Left kidney (tissue), 2 donors: Measurements from ENCODE around the gene SRGAP2C. TPM values are rescaled to one million over a fixed set of nuclear protein-coding genes. Genes with fewer than 3 reads are reported as not detected.
"Not testable (repeated sequence)": the region's sequence is repeated elsewhere in the genome, so short reads cannot be mapped to it uniquely, and the experiment has no call there.

Experiments used
- DNase-seq: peaks from one replicate; pipeline ENCODE4 v3.0.0-alpha.2; 2013
- polyA plus RNA-seq: library from polyadenylated mRNA; unstranded; fragments of 120-200 nt; gene quantifications from one replicate; pipeline ENCODE4 v1.2.1, GENCODE V29; 2013; ENCODE audit not compliant: insufficient read length

Gene SRGAP2C
- polyA plus RNA-seq, 1 donor = 21.5 TPM

GRCh38 chr1:121278777-121279547 is 94.2 kb downstream of the SRGAP2C start:
- DNase-seq = not testable (repeated sequence)

GRCh38 chr1:121279548-121279898 is 94.7 kb downstream of the SRGAP2C start:
- not testable (repeated sequence) for DNase-seq

GRCh38 chr1:121280699-121281317 is 96.0 kb downstream of the SRGAP2C start:
- not testable (repeated sequence) for DNase-seq

- DNase-seq = not testable (repeated sequence)
Observed at GRCh38 chr1:121281480-121281879, 96.7 kb downstream of the SRGAP2C start.

- DNase-seq = not testable (repeated sequence)
Observed at GRCh38 chr1:121283587-121284180, 98.9 kb downstream of the SRGAP2C start.

GRCh38 chr1:121292590-121292989 is 107.8 kb downstream of the SRGAP2C start:
- DNase-seq = not testable (repeated sequence)

- not testable (repeated sequence) for DNase-seq
Observed at GRCh38 chr1:121293263-121294204, 108.8 kb downstream of the SRGAP2C start.

GRCh38 chr1:121294205-121294570 is 109.4 kb downstream of the SRGAP2C start:
- not testable (repeated sequence) for DNase-seq

GRCh38 chr1:121296563-121296962 is 111.8 kb downstream of the SRGAP2C start:
- not testable (repeated sequence) for DNase-seq

GRCh38 chr1:121298529-121298928 is 113.8 kb downstream of the SRGAP2C start:
- DNase-seq = not testable (repeated sequence)

GRCh38 chr1:121299514-121300149 is 114.9 kb downstream of the SRGAP2C start:
- DNase-seq = not testable (repeated sequence)

- DNase-seq = not testable (repeated sequence)
Observed at GRCh38 chr1:121301876-121302275, 117.1 kb downstream of the SRGAP2C start.

GRCh38 chr1:121307759-121308158 is 123.0 kb downstream of the SRGAP2C start:
- not testable (repeated sequence) for DNase-seq

GRCh38 chr1:121315509-121315908 is 130.7 kb downstream of the SRGAP2C start:
- not testable (repeated sequence) for DNase-seq

GRCh38 chr1:121316081-121316480 is 131.3 kb downstream of the SRGAP2C start:
- DNase-seq = not testable (repeated sequence)

- DNase-seq = not testable (repeated sequence)
Observed at GRCh38 chr1:121317491-121318468, 133.0 kb downstream of the SRGAP2C start.

GRCh38 chr1:121318687-121319086 is 133.9 kb downstream of the SRGAP2C start:
- DNase-seq = not testable (repeated sequence)

GRCh38 chr1:121321660-121322059 is 136.9 kb downstream of the SRGAP2C start:
- DNase-seq = not testable (repeated sequence)

- not testable (repeated sequence) for DNase-seq
Observed at GRCh38 chr1:121324726-121325125, 140.0 kb downstream of the SRGAP2C start.

GRCh38 chr1:121332141-121332540 is 147.4 kb downstream of the SRGAP2C start:
- not testable (repeated sequence) for DNase-seq
